Hepatocyte (in vitro differentiated cells): ENCODE measurements around the gene CNTNAP2. TPM values are rescaled to one million over a fixed set of nuclear protein-coding genes. Genes with fewer than 3 reads are reported as not detected.

Experiments used
- DNase-seq: peaks from one replicate; pipeline ENCODE4 v3.0.0-alpha.2; 2016; ENCODE audit warnings: low spot score
- H2AFZ ChIP-seq: fragments of 200-600 bp; sonication (generic); 2 replicates; pipeline ENCODE4 v1.6.0; 2016; ENCODE audit warnings: antibody characterized with exemption, mild to moderate bottlenecking
- H3K27ac ChIP-seq: fragments of 200-600 bp; sonication (generic); 2 replicates; pipeline ENCODE4 v1.5.1; 2016; ENCODE audit warnings: mild to moderate bottlenecking
- H3K27me3 ChIP-seq: fragments of 200-600 bp; sonication (generic); 2 replicates; pipeline ENCODE4 v1.6.1; 2016
- H3K36me3 ChIP-seq: fragments of 200-600 bp; sonication (generic); replicated peaks from 2 replicates; pipeline ENCODE4 v1.5.1; 2016; ENCODE audit warnings: low read depth; ENCODE audit not compliant: insufficient read depth
- H3K4me1 ChIP-seq: fragments of 200-600 bp; sonication (generic); 2 replicates; pipeline ENCODE4 v1.5.1; 2016; ENCODE audit warnings: mild to moderate bottlenecking, moderate library complexity; ENCODE audit not compliant: insufficient read depth
- H3K4me2 ChIP-seq: fragments of 200-600 bp; sonication (generic); 2 replicates; pipeline ENCODE4 v1.6.0; 2016
- H3K4me3 ChIP-seq: fragments of 200-600 bp; sonication (generic); 2 replicates; pipeline ENCODE4 v1.5.1; 2016; ENCODE audit warnings: mild to moderate bottlenecking
- H3K79me2 ChIP-seq: fragments of 200-600 bp; sonication (generic); 2 replicates; pipeline ENCODE4 v1.6.0; 2017; ENCODE audit warnings: mild to moderate bottlenecking
- H3K9me2 ChIP-seq: fragments of 200-600 bp; sonication (generic); replicated peaks from 2 replicates; pipeline ENCODE4 v1.6.0; 2017; ENCODE audit warnings: mild to moderate bottlenecking; ENCODE audit not compliant: insufficient read depth
- H3K9me3 ChIP-seq: fragments of 200-600 bp; sonication (generic); 2 replicates; pipeline ENCODE4 v1.5.1; 2016; ENCODE audit warnings: low read depth, mild to moderate bottlenecking
- H4K20me1 ChIP-seq: fragments of 200-600 bp; sonication (generic); 2 replicates; pipeline ENCODE4 v1.6.0; 2016; ENCODE audit warnings: mild to moderate bottlenecking; ENCODE audit not compliant: insufficient read depth, poor library complexity, severe bottlenecking
- CTCF ChIP-seq: fragments of 200-600 bp; sonication (generic); IDR thresholded peaks from 2 replicates; pipeline ENCODE4 v1.5.1; 2016; ENCODE audit warnings: antibody characterized with exemption, mild to moderate bottlenecking; ENCODE audit not compliant: poor library complexity
- EZH2 ChIP-seq: fragments of 200-600 bp; sonication (generic); IDR thresholded peaks from 2 replicates; pipeline ENCODE4 v1.6.1; 2016; ENCODE audit warnings: antibody characterized with exemption, mild to moderate bottlenecking, borderline replicate concordance
- EZH2phosphoT487 ChIP-seq: fragments of 200-600 bp; sonication (generic); IDR thresholded peaks from one replicate; pipeline ENCODE4 v1.6.1; 2018; ENCODE audit warnings: antibody characterized with exemption, mild to moderate bottlenecking, low read depth, moderate library complexity; ENCODE audit not compliant: unreplicated experiment, severe bottlenecking
- WGBS: methylation state at CpG from one replicate; pipeline ENCODE4 v1.1.6; 2016; ENCODE audit warnings: low lambda C conversion rate; ENCODE audit errors: missing lambda C conversion rate; 5-methylcytosine and 5-hydroxymethylcytosine counted together
- polyA plus RNA-seq: library from polyadenylated mRNA; unstranded; fragments of >200 nt; fragmentation: Nextera tagmentation; extraction: Ambion mirVana; gene quantifications from 2 replicates; pipeline ENCODE4 v1.2.1, GENCODE V29; 2016
- total RNA-seq: library from RNA; depleted of rRNA; stranded (reverse); fragments of >200 nt; gene quantifications from 2 replicates; pipeline ENCODE4 v1.2.3, GENCODE V29; 2014

Gene CNTNAP2
- total and polyA plus RNA-seq, 2 experiments from 2014 or later, result 7.5 to 14.7 TPM

GRCh38 chr7:148264933-148265557, 2148.4 kb downstream of the CNTNAP2 start:
- H2AFZ ChIP-seq, result no peak overlapping the region
- H3K9me2 ChIP-seq, result no peaks in the 10 kb centered on the region
- no peak overlapping the region for H3K4me3 ChIP-seq
- DNase-seq, result peak; percentile 70
- no peak overlapping the region for H3K4me2 ChIP-seq
- H3K4me1 ChIP-seq, result peaks cover 7% of the 10 kb centered on the region
- H3K27me3 ChIP-seq, result no peaks in the 10 kb centered on the region
- TF ChIP-seq CTCF (peak; percentile 81), EZH2 (no peak), EZH2phosphoT487 (no peak)
- 46% methylated on average over 7 of the region's 7 CpGs for WGBS
- H3K79me2 ChIP-seq, result no peaks in the 10 kb centered on the region
- no peak overlapping the region for H3K27ac ChIP-seq
- H4K20me1 ChIP-seq, result no peaks in the 10 kb centered on the region
- H3K36me3 ChIP-seq, result no peaks in the 10 kb centered on the region
- no peaks in the 10 kb centered on the region for H3K9me3 ChIP-seq

GRCh38 chr7:148265896-148266295, 2149.3 kb downstream of the CNTNAP2 start:
- H3K4me2 ChIP-seq, result no peak overlapping the region
- 87% methylated on average over 7 of the region's 7 CpGs for WGBS
- DNase-seq, result no peak
- no peak overlapping the region for H3K4me3 ChIP-seq
- H3K79me2 ChIP-seq, result no peaks in the 10 kb centered on the region
- H3K9me3 ChIP-seq, result no peaks in the 10 kb centered on the region
- H4K20me1 ChIP-seq, result no peaks in the 10 kb centered on the region
- no peaks in the 10 kb centered on the region for H3K36me3 ChIP-seq
- H3K9me2 ChIP-seq, result no peaks in the 10 kb centered on the region
- H3K27me3 ChIP-seq, result no peaks in the 10 kb centered on the region
- H3K4me1 ChIP-seq, result peaks cover 8% of the 10 kb centered on the region
- TF ChIP-seq CTCF (no peak), EZH2 (no peak), EZH2phosphoT487 (no peak)
- no peak overlapping the region for H2AFZ ChIP-seq
- H3K27ac ChIP-seq, result no peak overlapping the region

GRCh38 chr7:148266795-148267194, 2150.2 kb downstream of the CNTNAP2 start:
- H3K79me2 ChIP-seq, result no peaks in the 10 kb centered on the region
- H3K4me1 ChIP-seq, result peaks cover 10% of the 10 kb centered on the region
- no peaks in the 10 kb centered on the region for H3K9me3 ChIP-seq
- TF ChIP-seq CTCF (no peak), EZH2phosphoT487 (no peak), EZH2 (no peak)
- DNase-seq, result no peak
- no peaks in the 10 kb centered on the region for H3K36me3 ChIP-seq
- H3K27ac ChIP-seq, result no peak overlapping the region
- no peak overlapping the region for H3K4me3 ChIP-seq
- H3K27me3 ChIP-seq, result no peaks in the 10 kb centered on the region
- H3K9me2 ChIP-seq, result no peaks in the 10 kb centered on the region
- H3K4me2 ChIP-seq, result no peak overlapping the region
- WGBS, result 91% methylated on average over 8 of the region's 8 CpGs
- H4K20me1 ChIP-seq, result no peaks in the 10 kb centered on the region
- H2AFZ ChIP-seq, result no peak overlapping the region

- no peaks in the 10 kb centered on the region for H3K79me2 ChIP-seq
- WGBS, result 63% methylated on average over 4 of the region's 4 CpGs
Observed at GRCh38 chr7:148270576-148270975, 2154.0 kb downstream of the CNTNAP2 start.

More at GRCh38 chr7:148270576-148270975, 2154.0 kb downstream of the CNTNAP2 start:
- no peak overlapping the region for H3K27ac ChIP-seq
- H3K4me3 ChIP-seq, result no peak overlapping the region
- H3K9me3 ChIP-seq, result no peaks in the 10 kb centered on the region
- no peak overlapping the region for H3K4me2 ChIP-seq
- H4K20me1 ChIP-seq, result no peaks in the 10 kb centered on the region
- no peaks in the 10 kb centered on the region for H3K9me2 ChIP-seq
- H3K4me1 ChIP-seq, result peaks cover 2% of the 10 kb centered on the region
- no peaks in the 10 kb centered on the region for H3K27me3 ChIP-seq
- DNase-seq, result no peak
- H3K36me3 ChIP-seq, result no peaks in the 10 kb centered on the region
- no peak for TF ChIP-seq EZH2phosphoT487
- no peak for TF ChIP-seq EZH2
- no peak for TF ChIP-seq CTCF
- no peak overlapping the region for H2AFZ ChIP-seq
